WI38 (cell line): Measurements from ENCODE around the gene DMBX1.
A peak's percentile ranks its signal among the peaks of the same experiment; 100 is the strongest.

Experiments
- H3K4me3 ChIP-seq: 2 replicates; pipeline ENCODE4 v1.5.1; 2011; ENCODE audit warnings: low read depth, mild to moderate bottlenecking, control low read depth, low read length
- CTCF ChIP-seq: IDR thresholded peaks from 2 replicates; pipeline ENCODE4 v1.5.1; 2012; ENCODE audit warnings: low read depth, mild to moderate bottlenecking, control low read depth, low read length

Gene DMBX1

GRCh38 chr1:46526691-46527291, 37.2 kb downstream of the DMBX1 start:
- TF ChIP-seq CTCF, result no peak
- no peak overlapping the region for H3K4me3 ChIP-seq

- peak; percentile 88 for TF ChIP-seq CTCF
- no peak overlapping the region for H3K4me3 ChIP-seq
Observed at GRCh38 chr1:46527474-46528296, 38.0 kb downstream of the DMBX1 start.

GRCh38 chr1:46528297-46528955, 38.8 kb downstream of the DMBX1 start:
- no peak overlapping the region for H3K4me3 ChIP-seq

GRCh38 chr1:46529031-46529630, 39.5 kb downstream of the DMBX1 start:
- no peak for TF ChIP-seq CTCF
- no peak overlapping the region for H3K4me3 ChIP-seq

More at GRCh38 chr1:46528297-46528955, 38.8 kb downstream of the DMBX1 start:
- no peak for TF ChIP-seq CTCF

GRCh38 chr1:46530311-46530710, 40.7 kb downstream of the DMBX1 start:
- H3K4me3 ChIP-seq, result no peak overlapping the region
- no peak for TF ChIP-seq CTCF

- TF ChIP-seq CTCF, result no peak; the same call in 1 of the 2 replicates
Observed at GRCh38 chr1:46530791-46531409, 41.3 kb downstream of the DMBX1 start.

More at GRCh38 chr1:46530791-46531409, 41.3 kb downstream of the DMBX1 start:
- no peak overlapping the region for H3K4me3 ChIP-seq
